ENCODE results near the gene ALDH8A1.

Gene ALDH8A1

GRCh38 chr6:134921721-134922261, 28.1 kb downstream of the ALDH8A1 start:
- no peak for DNase-seq (ENCODE audit: extremely low read depth, low read depth)
- TF ChIP-seq CTCF (IDR thresholded peaks at IDR 0.05; ENCODE audit: low read depth, low read length, missing control alignments) = no peak
- no peak overlapping the region for H3K4me3 ChIP-seq (replicated peaks; ENCODE audit: low read depth, low read length)

- no peak for DNase-seq (ENCODE audit: extremely low read depth, low read depth)
- TF ChIP-seq CTCF (IDR thresholded peaks at IDR 0.05; ENCODE audit: low read depth, low read length, missing control alignments) = no peak
- H3K4me3 ChIP-seq (replicated peaks; ENCODE audit: low read depth, low read length) = no peak overlapping the region
Measured at GRCh38 chr6:134921276-134921675, 28.6 kb downstream of the ALDH8A1 start.

- DNase-seq (ENCODE audit: extremely low read depth, low read depth) = no peak
- no peak overlapping the region for H3K4me3 ChIP-seq (replicated peaks; ENCODE audit: low read depth, low read length)
- TF ChIP-seq CTCF (IDR thresholded peaks at IDR 0.05; ENCODE audit: low read depth, low read length, missing control alignments) = no peak
Measured at GRCh38 chr6:134920422-134920821, 29.5 kb downstream of the ALDH8A1 start.

- no peak for TF ChIP-seq CTCF (IDR thresholded peaks at IDR 0.05; ENCODE audit: low read depth, low read length, missing control alignments)
- H3K4me3 ChIP-seq (replicated peaks; ENCODE audit: low read depth, low read length) = no peak overlapping the region
- no peak for DNase-seq (ENCODE audit: extremely low read depth, low read depth)
Measured at GRCh38 chr6:134918418-134918961, 31.4 kb downstream of the ALDH8A1 start.

GRCh38 chr6:134911547-134911946, 38.4 kb downstream of the ALDH8A1 start:
- no peak overlapping the region for H3K4me3 ChIP-seq (replicated peaks; ENCODE audit: low read depth, low read length)
- TF ChIP-seq CTCF (IDR thresholded peaks at IDR 0.05; ENCODE audit: low read depth, low read length, missing control alignments) = no peak
- DNase-seq (ENCODE audit: extremely low read depth, low read depth) = no peak

GRCh38 chr6:134910593-134910935, 39.3 kb downstream of the ALDH8A1 start:
- no peak for DNase-seq (ENCODE audit: extremely low read depth, low read depth)
- TF ChIP-seq CTCF (IDR thresholded peaks at IDR 0.05; ENCODE audit: low read depth, low read length, missing control alignments) = no peak
- no peak overlapping the region for H3K4me3 ChIP-seq (replicated peaks; ENCODE audit: low read depth, low read length)
